Left ventricle myocardium superior (tissue), 1 donor: ENCODE results near the gene CTXND1. TPM values are rescaled to one million over a fixed set of nuclear protein-coding genes. Genes with fewer than 3 reads are reported as not detected.
A peak's percentile ranks its signal among the peaks of the same experiment; 100 is the strongest.

Experiments
- ATAC-seq: fragments of 200-7000 bp; cut with Tn5 transposase; one replicate; pipeline ENCODE4 v1.9.1; 2020; ENCODE audit warnings: mild to moderate bottlenecking, moderate library complexity
- DNase-seq: peaks from one replicate; pipeline ENCODE4 v3.0.0-alpha.2; 2020
- intact Hi-C: fragments of 100-400 bp; cut with micrococcal nuclease; formaldehyde crosslinking; loops from one replicate; pipeline ENCODE4 v1.11.0; 2022
- total RNA-seq: library from RNA; stranded (reverse); fragmentation: NEBNext Ultra II Directional; extraction: Animal tissue kit (Norgen Biotek cat#: 25700); gene quantifications from one replicate; pipeline ENCODE4 v1.2.1, GENCODE V29; 2021
- donor health status: DM: no; HTN: yes; CAD: no; lungs with severe emphysema.

Gene CTXND1
- total RNA-seq, 1 donor from 2014 or later = 3.2 TPM

GRCh38 chr15:80188251-80188650 is 63.8 kb downstream of the CTXND1 start:
- intact Hi-C loops = no loop called here
- no peak for ATAC-seq
- no peak for DNase-seq

DNA sequence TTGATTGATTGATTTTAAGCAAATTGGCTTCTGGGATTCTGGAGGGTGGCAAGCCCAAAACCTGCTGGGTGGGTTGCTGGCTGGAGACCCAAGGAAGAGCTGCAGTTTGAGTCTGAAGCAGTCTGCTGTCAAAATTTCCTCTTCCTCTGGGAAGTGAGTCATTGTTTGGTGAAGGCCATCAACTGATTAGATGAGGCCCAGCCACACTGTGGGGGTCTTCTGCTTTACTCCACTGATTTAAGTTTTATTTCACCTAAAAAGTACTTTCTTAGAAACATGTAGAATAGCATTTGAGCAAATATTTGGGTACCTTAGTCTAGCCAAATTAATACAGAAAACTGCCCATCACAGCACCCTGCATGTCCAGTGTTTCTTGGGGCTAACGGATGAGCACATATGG is 65.4 kb downstream of the CTXND1 start:
- intact Hi-C loops = no loop called here
- DNase-seq = no peak
- no peak for ATAC-seq

GRCh38 chr15:80186066-80186465 is 65.9 kb downstream of the CTXND1 start:
- ATAC-seq (no peak), DNase-seq (no peak)
- intact Hi-C loops = no loop called here

- no peak for ATAC-seq
- no peak for DNase-seq
- intact Hi-C loops = no loop called here
Observed at GRCh38 chr15:80185152-80185551, 66.9 kb downstream of the CTXND1 start.

DNA sequence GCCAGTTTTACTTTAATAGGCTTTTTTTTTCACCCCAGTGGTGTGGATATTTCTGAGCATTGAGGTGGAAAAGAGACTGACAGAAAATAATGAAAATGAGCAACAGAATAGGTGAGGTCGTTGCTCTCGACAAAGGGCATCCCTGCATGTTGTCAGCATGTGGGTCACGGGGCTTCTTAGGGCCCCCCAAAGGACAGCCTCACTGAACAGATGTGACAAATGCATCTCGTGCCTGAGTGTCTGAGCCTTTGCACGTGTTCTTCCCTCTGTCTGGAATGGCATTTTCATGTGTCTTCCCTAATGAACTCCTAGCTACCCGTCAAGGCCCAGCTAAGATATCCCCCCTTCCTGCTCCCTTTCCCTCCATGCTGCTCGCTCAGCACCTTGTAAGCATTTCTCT is 67.5 kb downstream of the CTXND1 start:
- DNase-seq = no peak
- intact Hi-C loops = no loop called here

GRCh38 chr15:80183886-80184285 is 68.1 kb downstream of the CTXND1 start:
- ATAC-seq = no peak
- intact Hi-C loops = no loop called here
- DNase-seq = no peak

More for the DNA sequence above, 67.5 kb downstream of the CTXND1 start:
- ATAC-seq = no peak

- intact Hi-C loops = no loop called here
Observed at GRCh38 chr15:80183306-80183705, 68.7 kb downstream of the CTXND1 start.

DNA sequence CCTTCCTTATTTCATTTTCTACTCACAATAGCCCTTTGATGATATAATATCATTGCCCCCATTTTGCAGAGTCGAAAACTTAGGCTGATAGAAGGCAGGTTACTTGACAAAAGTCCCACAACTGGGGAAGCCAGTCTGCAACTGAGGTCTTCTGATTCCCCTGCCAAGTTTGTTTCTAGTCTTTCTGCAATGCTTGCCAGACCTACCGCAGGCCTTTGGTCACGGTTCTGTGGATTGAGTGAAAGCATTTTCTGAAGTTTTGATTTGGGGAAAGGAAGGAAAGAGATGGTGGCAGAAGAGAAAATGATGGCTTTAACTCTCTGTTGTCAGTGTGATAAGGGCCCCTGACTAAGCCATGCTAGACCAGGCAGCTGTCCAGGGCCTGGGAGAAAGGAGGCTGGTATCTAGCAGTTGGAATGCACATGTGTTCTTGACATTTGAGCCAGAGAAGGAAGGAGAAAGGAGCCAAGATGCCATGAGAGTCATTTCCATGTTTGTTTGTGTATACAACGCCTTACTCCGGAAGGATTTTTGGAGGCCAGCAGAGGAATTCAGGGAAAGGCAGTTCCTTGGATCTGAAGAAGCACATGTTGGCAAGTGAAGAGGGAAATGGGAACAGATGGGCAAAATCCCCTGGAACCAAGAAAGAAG is 69.3 kb downstream of the CTXND1 start:
- ATAC-seq (peak; percentile 86), DNase-seq (no peak)
- intact Hi-C loops = no loop called here

More at GRCh38 chr15:80183306-80183705, 68.7 kb downstream of the CTXND1 start:
- DNase-seq (no peak), ATAC-seq (no peak)

- intact Hi-C loops = no loop called here
- ATAC-seq (no peak), DNase-seq (no peak)
Observed at GRCh38 chr15:80180986-80181385, 71.0 kb downstream of the CTXND1 start.

DNA sequence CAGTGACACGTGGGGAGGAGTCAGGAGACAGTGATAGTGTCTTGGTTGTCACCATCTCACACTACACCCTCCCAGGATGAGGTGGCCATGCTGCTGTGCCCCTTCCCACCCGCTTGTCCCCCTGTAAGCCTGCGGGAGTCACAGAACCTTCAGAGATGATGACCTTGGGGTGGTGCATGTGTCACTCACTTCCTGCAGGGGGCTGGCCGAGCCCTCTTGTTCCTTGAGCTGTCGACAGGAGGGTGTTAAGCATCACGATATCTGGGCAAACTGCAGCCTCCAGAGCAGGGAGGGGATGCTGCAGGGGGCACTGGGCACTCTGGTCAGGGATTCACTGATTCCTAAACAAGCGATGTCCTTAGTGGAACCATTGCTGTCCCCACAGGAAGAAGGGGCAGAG is 71.5 kb downstream of the CTXND1 start:
- intact Hi-C loops = no loop called here
- DNase-seq (no peak), ATAC-seq (no peak)

DNA sequence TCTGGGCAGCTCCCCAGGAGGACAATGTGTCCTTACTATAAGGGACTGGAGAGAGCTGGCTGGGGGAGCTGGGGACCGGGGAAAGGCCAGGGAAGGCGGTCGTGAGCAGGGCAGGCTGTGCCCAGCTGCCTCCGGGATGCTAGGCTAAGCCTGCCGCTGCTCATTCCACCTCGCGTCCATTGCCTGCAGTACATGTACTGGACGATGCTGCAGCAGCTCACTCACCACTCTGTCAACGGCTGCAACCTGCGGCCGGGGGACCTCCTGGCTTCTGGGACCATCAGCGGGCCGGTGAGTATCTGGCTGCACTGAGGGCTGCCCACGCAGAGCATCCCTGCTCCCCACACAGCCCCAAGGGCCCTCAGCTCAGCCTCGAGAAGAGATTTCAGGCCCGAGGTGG is 72.1 kb downstream of the CTXND1 start:
- intact Hi-C loops = no loop called here

GRCh38 chr15:80179025-80179759 is 72.8 kb downstream of the CTXND1 start:
- ATAC-seq = no peak
- intact Hi-C loops = no loop called here

More for the DNA sequence above, 72.1 kb downstream of the CTXND1 start:
- DNase-seq (no peak), ATAC-seq (no peak)

GRCh38 chr15:80177156-80177555 is 74.9 kb downstream of the CTXND1 start:
- intact Hi-C loops = no loop called here
- DNase-seq (no peak), ATAC-seq (no peak)

More at GRCh38 chr15:80179025-80179759, 72.8 kb downstream of the CTXND1 start:
- no peak for DNase-seq

DNA sequence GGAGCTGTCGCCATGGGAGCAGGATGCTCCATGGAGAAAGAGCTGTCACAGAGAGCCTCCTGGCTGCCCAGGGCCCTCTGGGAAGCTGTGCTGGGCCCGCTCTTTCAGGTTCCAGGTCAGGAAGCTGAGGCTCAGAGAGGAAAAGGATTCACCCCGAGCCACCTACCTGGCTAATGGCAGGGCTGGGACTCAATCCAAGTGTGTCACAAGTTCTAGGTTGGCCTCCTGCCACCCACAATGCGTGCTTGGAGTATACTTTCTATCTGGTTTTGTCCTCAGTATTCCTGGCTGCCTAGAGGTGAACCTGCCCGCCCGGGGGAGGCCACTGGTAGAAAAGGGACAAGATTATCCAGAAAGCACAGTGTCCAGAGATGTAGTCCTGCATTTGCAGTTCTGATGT is 75.6 kb downstream of the CTXND1 start:
- ATAC-seq (no peak), DNase-seq (no peak)
- intact Hi-C loops = no loop called here

DNA sequence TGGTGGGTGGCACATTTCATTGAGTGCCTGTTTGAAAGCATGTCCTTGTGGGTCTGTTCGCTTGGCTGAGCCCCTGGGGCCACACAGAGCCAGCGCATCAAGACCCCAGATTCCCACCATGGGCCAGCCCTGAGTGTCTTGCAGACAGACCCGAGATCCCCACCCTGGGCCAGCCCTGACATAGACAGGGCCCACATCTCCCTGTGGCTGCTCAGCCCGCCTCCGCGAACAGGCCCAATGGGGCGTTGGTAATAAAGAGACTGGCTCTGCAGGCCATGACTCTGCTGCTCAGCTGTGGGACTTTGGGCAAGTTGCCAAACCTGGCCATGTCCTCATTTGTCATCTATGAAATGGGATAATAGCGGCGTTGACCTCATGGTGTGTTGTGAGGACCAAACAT is 76.6 kb downstream of the CTXND1 start:
- intact Hi-C loops = no loop called here
- DNase-seq (no peak), ATAC-seq (no peak)

DNA sequence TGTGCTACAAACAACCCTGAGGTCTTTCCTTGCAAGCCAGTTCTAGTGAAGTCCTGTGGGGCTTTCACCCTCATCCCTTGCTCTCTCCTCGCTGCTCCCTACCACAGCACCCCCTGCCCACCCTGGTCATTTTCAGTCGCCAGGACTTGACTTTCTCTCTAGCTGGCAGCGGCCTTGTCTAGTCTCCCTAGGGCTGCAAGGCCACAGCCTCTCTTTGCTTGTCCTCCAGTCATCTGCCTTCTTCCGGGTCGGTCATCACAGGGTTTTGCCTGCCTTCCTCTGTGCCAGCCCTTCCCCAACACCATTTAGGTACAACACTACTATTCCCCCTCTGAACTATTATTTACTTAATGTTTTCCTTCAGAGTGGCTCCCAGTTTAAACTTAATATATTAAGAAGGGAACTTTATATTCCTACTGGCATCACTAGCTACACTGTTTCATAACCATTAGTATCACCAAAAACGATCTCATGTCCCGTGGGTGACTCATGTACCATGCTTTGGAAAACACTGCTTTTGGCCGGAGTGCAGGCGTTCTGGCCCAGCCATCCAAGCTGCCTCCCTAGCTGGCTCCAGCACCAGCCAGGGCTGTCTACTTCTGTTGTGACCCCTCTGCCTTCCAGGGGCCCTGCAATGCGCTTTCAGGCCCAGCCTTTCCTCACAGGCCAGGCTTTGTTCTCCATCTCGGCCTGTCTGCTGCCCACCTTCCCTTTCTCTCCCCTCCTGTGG is 77.8 kb downstream of the CTXND1 start:
- DNase-seq (peak; percentile 44), ATAC-seq (peak; percentile 83)
- intact Hi-C loops = no loop called here

DNA sequence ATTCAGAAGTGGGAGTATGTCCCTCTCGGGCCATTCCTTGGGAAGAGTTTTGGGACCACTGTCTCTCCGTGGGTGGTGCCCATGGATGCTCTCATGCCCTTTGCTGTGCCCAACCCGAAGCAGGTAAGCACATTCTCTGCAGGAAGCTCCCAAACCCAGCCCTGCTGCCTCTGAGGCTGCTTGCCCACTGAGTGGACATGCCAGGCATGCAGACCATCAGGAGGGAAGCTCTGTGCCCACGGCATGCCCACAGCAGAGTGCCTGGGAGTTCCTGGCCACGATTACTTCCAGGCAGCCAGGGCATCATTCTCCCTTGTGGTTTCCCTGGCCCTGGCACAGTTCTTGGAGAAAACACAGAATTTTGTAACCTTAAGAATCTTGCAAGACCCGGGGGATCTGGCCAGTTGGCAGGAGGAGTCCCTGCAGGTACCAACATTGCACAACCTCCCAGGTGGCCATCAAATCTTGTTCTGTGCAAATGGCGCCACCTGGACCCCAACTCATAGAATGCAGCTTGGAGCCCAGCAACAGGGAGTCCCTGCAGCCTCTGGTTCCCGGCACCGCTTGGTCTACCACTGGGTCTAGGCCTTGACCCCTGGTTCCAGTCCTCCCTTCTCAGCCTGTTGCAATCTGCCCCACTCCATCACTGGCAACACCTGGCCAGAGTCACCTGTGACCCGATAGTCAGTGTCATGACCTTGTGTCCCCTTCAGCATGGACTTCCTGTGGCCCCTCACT is 78.8 kb downstream of the CTXND1 start:
- DNase-seq = peak; percentile 65
- intact Hi-C loops = no loop called here
- peak; percentile 74 for ATAC-seq

GRCh38 chr15:80172401-80172800 is 79.6 kb downstream of the CTXND1 start:
- DNase-seq = no peak
- no peak for ATAC-seq
- intact Hi-C loops = no loop called here

DNA sequence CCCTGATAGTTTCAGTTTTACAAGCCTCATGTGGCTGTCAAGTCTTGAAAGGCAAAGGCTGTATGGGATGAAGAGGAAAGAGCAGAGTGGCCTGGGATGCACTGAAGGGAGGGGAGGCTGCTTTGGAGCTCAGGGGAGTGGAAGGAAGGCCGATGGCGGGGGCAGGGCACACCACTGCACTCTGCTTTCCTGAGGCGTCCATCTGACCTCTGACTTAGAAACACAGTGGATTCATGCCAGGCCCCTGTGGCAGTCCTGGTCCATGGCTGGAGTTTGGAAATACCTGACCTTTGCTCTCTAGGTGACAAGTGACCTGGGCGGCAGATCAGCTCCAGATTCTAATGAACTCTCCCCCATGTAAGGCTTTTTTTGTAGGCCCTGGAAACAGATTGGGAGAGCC is 80.2 kb downstream of the CTXND1 start:
- intact Hi-C loops = no loop called here
- DNase-seq (no peak), ATAC-seq (no peak)

DNA sequence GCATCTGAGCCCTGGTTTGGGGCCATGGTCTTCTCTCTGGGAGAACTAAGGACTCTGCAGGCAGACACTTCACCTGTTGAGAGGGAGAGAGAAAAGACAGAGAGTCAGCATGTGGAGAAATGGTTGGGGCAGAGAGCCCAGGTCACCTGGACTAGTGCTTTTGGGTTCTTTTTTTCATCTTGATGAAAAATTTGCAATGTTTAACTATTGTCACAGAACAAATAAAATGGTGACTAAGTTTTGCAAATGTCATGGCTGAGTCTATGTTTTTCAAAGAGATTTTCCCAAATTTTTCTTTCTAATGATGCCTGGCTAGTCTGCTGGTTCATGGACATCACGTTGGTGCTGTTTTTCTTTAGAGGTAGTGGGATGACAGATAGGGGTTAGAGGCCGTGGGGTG is 81.4 kb downstream of the CTXND1 start:
- intact Hi-C loops = no loop called here
- no peak for DNase-seq
- no peak for ATAC-seq
